K562 (cell line): ENCODE measurements around the gene ARMH3. TPM values are rescaled to one million over a fixed set of nuclear protein-coding genes. Genes with fewer than 3 reads are reported as not detected.

Experiments
- DACH1 ChIP-seq: fragments of 450-650 bp; IDR thresholded peaks from 2 replicates; pipeline ENCODE4 v1.6.1; 2018; ENCODE audit not compliant: partially characterized antibody
- FOXK2 ChIP-seq, 2 experiments: fragments of 450-650 bp; IDR thresholded peaks in 1 of 2; conservative IDR thresholded peaks in 1 of 2; 2 replicates each; pipeline ENCODE4 v1.6.1; 2016; ENCODE audit warnings: low read depth in 2 of 2, mild to moderate bottlenecking in 1 of 2
- FUS ChIP-seq: fragments of 200-400 bp; formaldehyde crosslinking; optimal IDR thresholded peaks from 2 replicates; pipeline ENCODE3; 2017; ENCODE audit warnings: low read depth, low read length
- GABPA ChIP-seq: fragments of 200-800 bp; sonication (Bioruptor generic); conservative IDR thresholded peaks from 2 replicates; pipeline ENCODE4 v1.6.1; 2016; ENCODE audit warnings: low read depth, missing genetic modification characterization, missing compliant biosample characterization
- L3MBTL2 ChIP-seq: fragments of 450-650 bp; IDR thresholded peaks from 2 replicates; pipeline ENCODE4 v1.6.1; 2016; ENCODE audit warnings: mild to moderate bottlenecking, moderate library complexity
- PHF8 ChIP-seq: fragments of 200-600 bp; sonication (generic); IDR thresholded peaks from 2 replicates; pipeline ENCODE4 v1.6.1; 2012; ENCODE audit warnings: mixed run types, mild to moderate bottlenecking, inconsistent platforms, low read length, moderate library complexity, borderline replicate concordance
- POLR2B ChIP-seq: fragments of 450-650 bp; IDR thresholded peaks from 2 replicates; pipeline ENCODE4 v1.6.1; 2018; ENCODE audit warnings: low read depth; ENCODE audit not compliant: partially characterized antibody
- POLR2G ChIP-seq: fragments of 200-400 bp; formaldehyde crosslinking; IDR thresholded peaks from 2 replicates; pipeline ENCODE4 v1.6.1; 2017; ENCODE audit warnings: low read depth, mild to moderate bottlenecking, antibody characterized with exemption, low read length, moderate library complexity
- RBBP5 ChIP-seq: fragments of 200-600 bp; sonication (generic); IDR thresholded peaks from 2 replicates; pipeline ENCODE4 v1.6.1; 2012; ENCODE audit warnings: borderline replicate concordance, mild to moderate bottlenecking, low read length, control low read depth, inconsistent platforms; ENCODE audit not compliant: insufficient read depth, poor library complexity, severe bottlenecking
- SAFB ChIP-seq: fragments of 200-400 bp; formaldehyde crosslinking; IDR thresholded peaks from 2 replicates; pipeline ENCODE4 v1.6.1; 2017; ENCODE audit warnings: low read depth, low read length, borderline replicate concordance
- SMAD3 ChIP-seq: fragments of 450-650 bp; formaldehyde crosslinking; conservative IDR thresholded peaks from 2 replicates; pipeline ENCODE4 v1.4.0; 2020; ENCODE audit warnings: mild to moderate bottlenecking
- TAF1 ChIP-seq: IDR thresholded peaks from 2 replicates; pipeline ENCODE4 v1.6.1; 2011; ENCODE audit warnings: mild to moderate bottlenecking, low read length, moderate library complexity; ENCODE audit not compliant: insufficient read depth, control insufficient read depth, severe bottlenecking; ENCODE audit errors: extremely low read depth
- TRIM24 ChIP-seq, 2 experiments: fragments of 450-650 bp; IDR thresholded peaks; 2 replicates each; pipeline ENCODE4 v1.6.1; 2016
- U2AF2 ChIP-seq: fragments of 200-400 bp; formaldehyde crosslinking; optimal IDR thresholded peaks from 2 replicates; pipeline ENCODE3; 2017; ENCODE audit warnings: low read depth, mild to moderate bottlenecking, low read length
- ZNF143 ChIP-seq: sonication (generic); formaldehyde crosslinking; IDR thresholded peaks from 2 replicates; pipeline ENCODE4 v1.9.0; 2022; ENCODE audit warnings: mild to moderate bottlenecking, missing genetic modification reagents
- ZNF263 ChIP-seq: sonication (generic); formaldehyde crosslinking; IDR thresholded peaks from 2 replicates; pipeline ENCODE4 v1.8.0; 2022; ENCODE audit warnings: mild to moderate bottlenecking, missing genetic modification reagents, borderline replicate concordance
- polyA plus RNA-seq, 8 experiments: library from polyadenylated mRNA; depleted of rRNA in 4 of 8; stranded (reverse) in 5 of 8; unstranded in 3 of 8; fragments of >200 nt; fragmentation: Nextera tagmentation in 2 of 8; fragmentation: Illumina TruSeq in 1 of 8; extraction: Ambion mirVana in 2 of 8; extraction: Trizol in 1 of 8; gene quantifications; 2 replicates each; pipeline versions ENCODE4 v1.2.1 to v1.2.3, GENCODE V29; 2011 to 2014; ENCODE audit warnings: inconsistent platforms in 1 of 8, missing spikeins in 1 of 8
- total RNA-seq, 7 experiments: library from RNA; depleted of rRNA in 6 of 7; stranded (reverse); fragments of >200 nt in 6 of 7; fragmentation: Illumina TruSeq in 2 of 7; extraction: Trizol in 2 of 7; gene quantifications; 2 replicates each; pipeline versions ENCODE4 v1.2.1 to v1.2.3, GENCODE V29; 2011 to 2021; ENCODE audit warnings: low replicate concordance in 1 of 7
- TF ChIP-seq, protein P1 (sequence below): sonication (generic); formaldehyde crosslinking; IDR thresholded peaks from 2 replicates; pipeline ENCODE4 v1.8.0; 2022; ENCODE audit warnings: mild to moderate bottlenecking, missing genetic modification reagents
- TF ChIP-seq, protein P2 (sequence below), 2 experiments: fragments of 450-650 bp; IDR thresholded peaks; 2 replicates each; pipeline ENCODE4 v1.6.1; 2016
- TF ChIP-seq, protein P3 (sequence below), 2 experiments: IDR thresholded peaks; 2 replicates each; pipeline ENCODE4 v1.6.1; 2012; ENCODE audit warnings: improper control_type of control experiment in 2 of 2, low read depth in 2 of 2, low read length in 2 of 2, borderline replicate concordance in 1 of 2

Gene ARMH3
- total and polyA plus RNA-seq, 9 of the 15 experiments (the other 6 are each of a cell fraction or from before 2014, with no cell fraction given): 0.29 to 0.73 TPM; not detected in 7

- TF ChIP-seq ZNF263 (CRISPR knock-in tag) (no peak), PHF8 (peak; percentile 15; the same call in 1 of the 2 replicates), L3MBTL2 (no peak), SAFB (peak; percentile 72; the same call in 1 of the 2 replicates), U2AF2 (no peak), SMAD3 (CRISPR knock-in tag) (no peak), TRIM24 (IDR thresholded peaks at IDR 0.05) (no peak), TAF1 (no peak), POLR2B (no peak), GABPA (peak; percentile 60), ZNF143 (no peak), DACH1 (no peak), FUS (peak; percentile 15), POLR2G (peak; percentile 63), FOXK2 (conservative IDR thresholded peaks at IDR 0.05 in 1 of 2, IDR thresholded peaks at IDR 0.05 in 1 of 2; ENCODE audit: low read depth in 2 of 2) (no peak), RBBP5 (peak; percentile 64)
- TF ChIP-seq, protein P1, sequence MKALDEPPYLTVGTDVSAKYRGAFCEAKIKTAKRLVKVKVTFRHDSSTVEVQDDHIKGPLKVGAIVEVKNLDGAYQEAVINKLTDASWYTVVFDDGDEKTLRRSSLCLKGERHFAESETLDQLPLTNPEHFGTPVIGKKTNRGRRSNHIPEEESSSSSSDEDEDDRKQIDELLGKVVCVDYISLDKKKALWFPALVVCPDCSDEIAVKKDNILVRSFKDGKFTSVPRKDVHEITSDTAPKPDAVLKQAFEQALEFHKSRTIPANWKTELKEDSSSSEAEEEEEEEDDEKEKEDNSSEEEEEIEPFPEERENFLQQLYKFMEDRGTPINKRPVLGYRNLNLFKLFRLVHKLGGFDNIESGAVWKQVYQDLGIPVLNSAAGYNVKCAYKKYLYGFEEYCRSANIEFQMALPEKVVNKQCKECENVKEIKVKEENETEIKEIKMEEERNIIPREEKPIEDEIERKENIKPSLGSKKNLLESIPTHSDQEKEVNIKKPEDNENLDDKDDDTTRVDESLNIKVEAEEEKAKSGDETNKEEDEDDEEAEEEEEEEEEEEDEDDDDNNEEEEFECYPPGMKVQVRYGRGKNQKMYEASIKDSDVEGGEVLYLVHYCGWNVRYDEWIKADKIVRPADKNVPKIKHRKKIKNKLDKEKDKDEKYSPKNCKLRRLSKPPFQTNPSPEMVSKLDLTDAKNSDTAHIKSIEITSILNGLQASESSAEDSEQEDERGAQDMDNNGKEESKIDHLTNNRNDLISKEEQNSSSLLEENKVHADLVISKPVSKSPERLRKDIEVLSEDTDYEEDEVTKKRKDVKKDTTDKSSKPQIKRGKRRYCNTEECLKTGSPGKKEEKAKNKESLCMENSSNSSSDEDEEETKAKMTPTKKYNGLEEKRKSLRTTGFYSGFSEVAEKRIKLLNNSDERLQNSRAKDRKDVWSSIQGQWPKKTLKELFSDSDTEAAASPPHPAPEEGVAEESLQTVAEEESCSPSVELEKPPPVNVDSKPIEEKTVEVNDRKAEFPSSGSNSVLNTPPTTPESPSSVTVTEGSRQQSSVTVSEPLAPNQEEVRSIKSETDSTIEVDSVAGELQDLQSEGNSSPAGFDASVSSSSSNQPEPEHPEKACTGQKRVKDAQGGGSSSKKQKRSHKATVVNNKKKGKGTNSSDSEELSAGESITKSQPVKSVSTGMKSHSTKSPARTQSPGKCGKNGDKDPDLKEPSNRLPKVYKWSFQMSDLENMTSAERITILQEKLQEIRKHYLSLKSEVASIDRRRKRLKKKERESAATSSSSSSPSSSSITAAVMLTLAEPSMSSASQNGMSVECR: peak; percentile 34; the same call in 1 of the 2 replicates
- TF ChIP-seq, protein P2, sequence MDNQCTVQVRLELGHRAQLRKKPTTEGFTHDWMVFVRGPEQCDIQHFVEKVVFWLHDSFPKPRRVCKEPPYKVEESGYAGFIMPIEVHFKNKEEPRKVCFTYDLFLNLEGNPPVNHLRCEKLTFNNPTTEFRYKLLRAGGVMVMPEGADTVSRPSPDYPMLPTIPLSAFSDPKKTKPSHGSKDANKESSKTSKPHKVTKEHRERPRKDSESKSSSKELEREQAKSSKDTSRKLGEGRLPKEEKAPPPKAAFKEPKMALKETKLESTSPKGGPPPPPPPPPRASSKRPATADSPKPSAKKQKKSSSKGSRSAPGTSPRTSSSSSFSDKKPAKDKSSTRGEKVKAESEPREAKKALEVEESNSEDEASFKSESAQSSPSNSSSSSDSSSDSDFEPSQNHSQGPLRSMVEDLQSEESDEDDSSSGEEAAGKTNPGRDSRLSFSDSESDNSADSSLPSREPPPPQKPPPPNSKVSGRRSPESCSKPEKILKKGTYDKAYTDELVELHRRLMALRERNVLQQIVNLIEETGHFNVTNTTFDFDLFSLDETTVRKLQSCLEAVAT (IDR thresholded peaks at IDR 0.05): no peak
- TF ChIP-seq, protein P3, sequence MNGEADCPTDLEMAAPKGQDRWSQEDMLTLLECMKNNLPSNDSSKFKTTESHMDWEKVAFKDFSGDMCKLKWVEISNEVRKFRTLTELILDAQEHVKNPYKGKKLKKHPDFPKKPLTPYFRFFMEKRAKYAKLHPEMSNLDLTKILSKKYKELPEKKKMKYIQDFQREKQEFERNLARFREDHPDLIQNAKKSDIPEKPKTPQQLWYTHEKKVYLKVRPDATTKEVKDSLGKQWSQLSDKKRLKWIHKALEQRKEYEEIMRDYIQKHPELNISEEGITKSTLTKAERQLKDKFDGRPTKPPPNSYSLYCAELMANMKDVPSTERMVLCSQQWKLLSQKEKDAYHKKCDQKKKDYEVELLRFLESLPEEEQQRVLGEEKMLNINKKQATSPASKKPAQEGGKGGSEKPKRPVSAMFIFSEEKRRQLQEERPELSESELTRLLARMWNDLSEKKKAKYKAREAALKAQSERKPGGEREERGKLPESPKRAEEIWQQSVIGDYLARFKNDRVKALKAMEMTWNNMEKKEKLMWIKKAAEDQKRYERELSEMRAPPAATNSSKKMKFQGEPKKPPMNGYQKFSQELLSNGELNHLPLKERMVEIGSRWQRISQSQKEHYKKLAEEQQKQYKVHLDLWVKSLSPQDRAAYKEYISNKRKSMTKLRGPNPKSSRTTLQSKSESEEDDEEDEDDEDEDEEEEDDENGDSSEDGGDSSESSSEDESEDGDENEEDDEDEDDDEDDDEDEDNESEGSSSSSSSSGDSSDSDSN (IDR thresholded peaks at IDR 0.05; ENCODE audit: borderline replicate concordance in 1 of 2, low read depth in 2 of 2, low read length in 2 of 2): 0 out of 4 replicates have a peak, but pooled peaks of 1 of the 2 experiments have one; percentile 12
Measured at GRCh38 chr10:102065561-102066398, 9.8 kb upstream of the ARMH3 start (continued).
